Fibroblast of the aortic adventitia (primary cell): ENCODE data around the gene AGGF1. TPM values are rescaled to one million over a fixed set of nuclear protein-coding genes. Genes with fewer than 3 reads are reported as not detected.

Experiments
- DNase-seq: peaks from one replicate; pipeline ENCODE4 v3.0.0-alpha.2; 2010; ENCODE audit warnings: low read depth
- H3K4me3 ChIP-seq: 2 replicates; pipeline ENCODE4 v1.5.1; 2011; ENCODE audit warnings: low read depth, mild to moderate bottlenecking, control low read depth, low read length, moderate library complexity
- total RNA-seq: library from RNA; depleted of rRNA; stranded (reverse); fragments of >200 nt; gene quantifications from 2 replicates; pipeline ENCODE4 v1.2.3, GENCODE V29; 2012; ENCODE audit warnings: low replicate concordance
- TF ChIP-seq, protein P1 (sequence below): IDR thresholded peaks from 2 replicates; pipeline ENCODE4 v1.5.1; 2011; ENCODE audit warnings: mild to moderate bottlenecking, low read length, control low read depth, inconsistent platforms; ENCODE audit not compliant: insufficient read depth

AGGF1 gene
- total RNA-seq, 1 donor: 22.5 TPM

- TF ChIP-seq, protein P1, sequence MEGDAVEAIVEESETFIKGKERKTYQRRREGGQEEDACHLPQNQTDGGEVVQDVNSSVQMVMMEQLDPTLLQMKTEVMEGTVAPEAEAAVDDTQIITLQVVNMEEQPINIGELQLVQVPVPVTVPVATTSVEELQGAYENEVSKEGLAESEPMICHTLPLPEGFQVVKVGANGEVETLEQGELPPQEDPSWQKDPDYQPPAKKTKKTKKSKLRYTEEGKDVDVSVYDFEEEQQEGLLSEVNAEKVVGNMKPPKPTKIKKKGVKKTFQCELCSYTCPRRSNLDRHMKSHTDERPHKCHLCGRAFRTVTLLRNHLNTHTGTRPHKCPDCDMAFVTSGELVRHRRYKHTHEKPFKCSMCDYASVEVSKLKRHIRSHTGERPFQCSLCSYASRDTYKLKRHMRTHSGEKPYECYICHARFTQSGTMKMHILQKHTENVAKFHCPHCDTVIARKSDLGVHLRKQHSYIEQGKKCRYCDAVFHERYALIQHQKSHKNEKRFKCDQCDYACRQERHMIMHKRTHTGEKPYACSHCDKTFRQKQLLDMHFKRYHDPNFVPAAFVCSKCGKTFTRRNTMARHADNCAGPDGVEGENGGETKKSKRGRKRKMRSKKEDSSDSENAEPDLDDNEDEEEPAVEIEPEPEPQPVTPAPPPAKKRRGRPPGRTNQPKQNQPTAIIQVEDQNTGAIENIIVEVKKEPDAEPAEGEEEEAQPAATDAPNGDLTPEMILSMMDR: no peak
Observed at GRCh38 chr5:77012601-77013000, 17.6 kb upstream of the AGGF1 start.

DNA sequence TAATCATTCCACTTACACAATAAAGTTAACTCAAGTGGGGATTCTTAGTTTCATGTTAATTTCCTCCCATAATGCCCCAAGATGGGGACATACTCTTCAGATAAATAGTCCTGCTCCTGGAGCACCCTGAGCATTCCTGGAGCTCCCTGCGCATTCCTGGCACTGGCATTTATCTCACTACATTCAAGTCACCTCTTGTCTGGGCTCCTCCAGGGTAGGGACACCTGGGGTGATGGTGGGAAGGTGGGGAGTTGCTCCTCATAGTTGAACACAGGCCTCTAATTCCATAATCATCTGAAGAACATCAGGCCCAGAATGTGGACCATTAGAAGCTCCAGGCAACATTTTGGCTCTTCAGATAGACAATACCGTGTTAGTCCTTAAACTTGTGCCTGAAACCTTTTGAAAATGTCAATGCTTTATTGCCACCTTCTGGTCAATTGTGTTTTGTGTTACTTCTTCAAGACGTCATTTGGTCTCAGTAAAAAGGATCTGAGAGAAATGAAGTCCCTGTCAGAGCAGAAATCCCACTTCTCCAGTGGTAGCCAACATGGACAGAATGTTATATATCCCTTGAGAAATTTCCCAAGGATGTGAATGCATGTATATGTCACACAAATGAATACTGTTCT is 14.2 kb upstream of the AGGF1 start:
- TF ChIP-seq, protein P1: peak; percentile 34
- peak; percentile 76 for DNase-seq

More at GRCh38 chr5:77012601-77013000, 17.6 kb upstream of the AGGF1 start:
- no peak overlapping the region for H3K4me3 ChIP-seq
- no peak for DNase-seq

DNA sequence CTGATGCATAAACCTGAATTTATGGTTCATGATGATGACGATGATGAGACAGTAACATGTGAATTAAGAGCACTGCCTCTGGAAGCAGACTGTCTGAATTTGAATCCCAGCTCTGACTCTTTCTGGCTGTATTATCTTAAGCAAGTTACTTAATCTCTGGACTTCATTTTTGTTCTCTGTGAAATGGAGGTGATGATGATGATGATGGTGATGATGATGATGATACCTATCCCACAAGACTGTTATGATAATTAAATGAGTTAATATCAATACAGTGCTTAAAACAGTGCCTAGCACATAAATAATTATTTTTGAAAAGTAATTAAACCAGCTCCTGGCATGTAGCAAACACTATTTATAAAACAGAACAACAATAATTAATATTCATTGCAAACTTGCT is 13.2 kb upstream of the AGGF1 start:
- DNase-seq: no peak
- TF ChIP-seq, protein P1: no peak
- H3K4me3 ChIP-seq: no peak overlapping the region

More for the DNA sequence above, 14.2 kb upstream of the AGGF1 start:
- H3K4me3 ChIP-seq: no peak overlapping the region

DNA sequence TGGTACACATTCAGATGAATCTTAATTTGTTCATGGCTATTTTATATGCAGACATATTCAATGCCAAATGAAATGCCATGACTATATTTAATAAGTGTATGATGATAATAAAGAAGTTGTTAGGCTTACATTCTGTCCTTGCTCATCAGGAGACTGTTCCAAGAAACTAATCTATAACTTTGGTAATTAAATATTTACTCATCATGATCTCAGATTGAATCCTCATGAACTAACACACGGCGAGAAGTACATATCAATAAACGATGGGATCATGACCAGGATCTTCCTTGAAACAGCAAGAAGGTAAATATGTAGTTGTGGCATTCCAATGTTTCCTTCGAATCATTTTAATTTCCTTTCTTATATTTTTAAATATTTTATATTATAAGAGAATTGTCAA is 12.5 kb upstream of the AGGF1 start:
- no peak overlapping the region for H3K4me3 ChIP-seq
- TF ChIP-seq, protein P1: no peak
- DNase-seq: no peak

DNA sequence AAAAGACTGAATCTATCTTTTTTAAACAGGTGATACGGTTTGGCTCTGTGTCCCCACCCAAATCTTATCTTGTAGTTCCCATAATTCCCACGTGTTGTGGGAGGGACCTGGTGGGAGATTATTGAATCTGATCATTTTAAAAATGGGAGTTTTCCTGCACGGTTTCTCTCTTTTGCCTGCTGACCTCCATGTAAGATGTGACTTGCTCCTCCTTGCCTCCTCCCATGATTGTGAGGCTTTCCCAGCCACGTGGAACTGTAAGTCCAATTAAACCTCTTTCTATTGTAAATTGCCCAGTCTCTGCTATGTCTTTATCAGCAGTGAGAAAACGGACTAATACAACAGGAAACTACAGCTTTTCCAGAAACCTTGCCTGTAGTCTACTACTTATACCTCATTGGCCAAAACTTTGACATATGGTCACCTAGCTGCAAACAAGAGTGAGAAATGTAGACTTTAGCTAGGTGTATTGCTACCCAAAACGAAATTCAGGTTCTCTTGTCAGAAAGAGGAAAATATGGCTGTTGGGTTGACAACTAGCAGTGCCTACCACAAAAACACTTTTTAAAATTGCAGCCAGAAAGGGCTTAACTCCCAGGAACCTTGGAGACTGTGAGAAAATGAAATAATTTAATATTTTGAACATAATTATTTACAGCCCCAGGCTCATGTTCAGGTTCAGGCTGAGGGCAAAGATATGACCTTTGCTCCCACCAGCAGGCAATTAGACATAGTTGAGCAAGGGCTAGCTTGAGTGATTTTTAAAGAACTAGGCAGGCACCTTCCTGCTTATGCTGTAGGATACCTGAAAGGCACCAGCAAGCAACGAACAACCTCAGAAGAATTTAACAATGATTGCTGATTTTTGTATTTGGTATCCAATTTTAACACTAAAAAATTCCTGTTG is 7.4 kb upstream of the AGGF1 start:
- H3K4me3 ChIP-seq: no peak overlapping the region
- TF ChIP-seq, protein P1: no peak
- no peak for DNase-seq

DNA sequence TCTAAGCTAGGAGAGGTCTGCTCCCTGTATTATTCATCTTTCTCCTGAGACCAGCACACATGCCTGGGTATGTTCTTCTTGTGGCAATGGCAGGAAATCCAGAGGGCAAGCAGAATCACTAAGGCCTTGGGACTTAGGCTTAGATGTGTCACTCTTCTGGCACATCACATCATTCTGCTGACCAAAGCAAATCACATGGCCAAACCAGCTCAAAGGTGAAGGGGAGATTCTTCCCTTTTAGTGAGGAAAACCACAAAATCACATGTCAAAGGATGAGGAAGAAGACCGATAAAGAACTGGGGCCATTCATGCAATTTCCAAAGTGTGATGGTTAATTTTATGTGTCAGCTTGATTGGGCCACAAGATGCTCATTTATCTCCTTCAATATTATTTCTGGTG is 5.7 kb upstream of the AGGF1 start:
- no peak for DNase-seq
- no peak overlapping the region for H3K4me3 ChIP-seq
- TF ChIP-seq, protein P1: no peak
